Kidney epithelial cell (primary cell): Measurements from ENCODE around the gene NR1I3. TPM values are rescaled to one million over a fixed set of nuclear protein-coding genes. Genes with fewer than 3 reads are reported as not detected.

Source experiments
- DNase-seq: peaks from one replicate; pipeline ENCODE4 v3.0.0-alpha.2; 2010; ENCODE audit warnings: low read depth
- H3K27me3 ChIP-seq: 2 replicates; pipeline ENCODE4 v1.6.0; 2011; ENCODE audit warnings: low read length; ENCODE audit not compliant: control insufficient read depth, insufficient read depth
- H3K36me3 ChIP-seq: 2 replicates; pipeline ENCODE4 v1.5.1; 2011; ENCODE audit warnings: low read length; ENCODE audit not compliant: control insufficient read depth, insufficient read depth
- H3K4me3 ChIP-seq: 2 replicates; pipeline ENCODE4 v1.5.1; 2011; ENCODE audit warnings: low read depth, mild to moderate bottlenecking, control low read depth, low read length
- total RNA-seq: library from RNA; depleted of rRNA; stranded (reverse); fragments of >200 nt; gene quantifications from 2 replicates; pipeline ENCODE4 v1.2.3, GENCODE V29; 2015
- TF ChIP-seq, protein P1 (sequence below): IDR thresholded peaks from 2 replicates; pipeline ENCODE4 v1.5.1; 2011; ENCODE audit warnings: mild to moderate bottlenecking, moderate library complexity, low read length, control low read depth, inconsistent platforms; ENCODE audit not compliant: insufficient read depth, poor library complexity, severe bottlenecking

NR1I3 gene
- total RNA-seq, 1 donor from 2014 or later, result not detected

DNA sequence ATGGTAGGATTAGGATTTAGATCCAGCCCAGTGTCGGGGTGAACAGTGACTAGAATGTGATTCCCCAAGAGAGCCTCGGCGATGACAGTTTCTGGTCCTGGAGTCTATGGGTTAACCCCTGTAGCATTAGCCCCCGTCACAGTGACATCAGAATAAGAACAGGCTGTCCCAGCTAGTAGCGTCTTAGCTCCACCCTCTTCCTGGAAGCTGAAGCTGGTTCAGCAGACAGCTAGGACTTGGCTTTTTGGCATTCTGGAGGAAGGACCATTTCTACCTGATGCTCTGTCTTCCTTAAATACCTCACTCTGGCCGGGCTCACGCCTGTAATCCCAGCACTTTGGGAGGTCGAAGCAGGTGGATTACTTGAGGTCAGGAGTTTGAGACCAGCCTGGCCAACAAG is 30.8 kb downstream of the NR1I3 start:
- Histone ChIP-seq H3K4me3 (no peak overlapping the region), H3K36me3 (peaks cover 4% of the 10 kb centered on the region), H3K27me3 (no peaks in the 10 kb centered on the region)
- DNase-seq, result no peak
- TF ChIP-seq, protein P1, sequence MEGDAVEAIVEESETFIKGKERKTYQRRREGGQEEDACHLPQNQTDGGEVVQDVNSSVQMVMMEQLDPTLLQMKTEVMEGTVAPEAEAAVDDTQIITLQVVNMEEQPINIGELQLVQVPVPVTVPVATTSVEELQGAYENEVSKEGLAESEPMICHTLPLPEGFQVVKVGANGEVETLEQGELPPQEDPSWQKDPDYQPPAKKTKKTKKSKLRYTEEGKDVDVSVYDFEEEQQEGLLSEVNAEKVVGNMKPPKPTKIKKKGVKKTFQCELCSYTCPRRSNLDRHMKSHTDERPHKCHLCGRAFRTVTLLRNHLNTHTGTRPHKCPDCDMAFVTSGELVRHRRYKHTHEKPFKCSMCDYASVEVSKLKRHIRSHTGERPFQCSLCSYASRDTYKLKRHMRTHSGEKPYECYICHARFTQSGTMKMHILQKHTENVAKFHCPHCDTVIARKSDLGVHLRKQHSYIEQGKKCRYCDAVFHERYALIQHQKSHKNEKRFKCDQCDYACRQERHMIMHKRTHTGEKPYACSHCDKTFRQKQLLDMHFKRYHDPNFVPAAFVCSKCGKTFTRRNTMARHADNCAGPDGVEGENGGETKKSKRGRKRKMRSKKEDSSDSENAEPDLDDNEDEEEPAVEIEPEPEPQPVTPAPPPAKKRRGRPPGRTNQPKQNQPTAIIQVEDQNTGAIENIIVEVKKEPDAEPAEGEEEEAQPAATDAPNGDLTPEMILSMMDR, result no peak

- Histone ChIP-seq H3K27me3 (no peaks in the 10 kb centered on the region), H3K36me3 (peaks cover 4% of the 10 kb centered on the region), H3K4me3 (no peak overlapping the region)
- TF ChIP-seq, protein P1, result no peak
- DNase-seq, result no peak
Observed at GRCh38 chr1:161206411-161207140, 31.4 kb downstream of the NR1I3 start.

GRCh38 chr1:161201836-161202712 is 35.9 kb downstream of the NR1I3 start, which contains the start of gene NDUFS2:
Gene NDUFS2, plus strand, starts transcription at chr1:161202367. Its CDS starts 19 bp downstream, at chr1:161202386.
- peaks cover 3% of the 10 kb centered on the region for H3K27me3 ChIP-seq
- TF ChIP-seq, protein P1, result peak; percentile 45
- peak within 1 kb of the TSS; percentile 93 for H3K4me3 ChIP-seq
- DNase-seq, result peak; percentile 97
- peaks cover under 1% of the 10 kb centered on the region for H3K36me3 ChIP-seq

DNA sequence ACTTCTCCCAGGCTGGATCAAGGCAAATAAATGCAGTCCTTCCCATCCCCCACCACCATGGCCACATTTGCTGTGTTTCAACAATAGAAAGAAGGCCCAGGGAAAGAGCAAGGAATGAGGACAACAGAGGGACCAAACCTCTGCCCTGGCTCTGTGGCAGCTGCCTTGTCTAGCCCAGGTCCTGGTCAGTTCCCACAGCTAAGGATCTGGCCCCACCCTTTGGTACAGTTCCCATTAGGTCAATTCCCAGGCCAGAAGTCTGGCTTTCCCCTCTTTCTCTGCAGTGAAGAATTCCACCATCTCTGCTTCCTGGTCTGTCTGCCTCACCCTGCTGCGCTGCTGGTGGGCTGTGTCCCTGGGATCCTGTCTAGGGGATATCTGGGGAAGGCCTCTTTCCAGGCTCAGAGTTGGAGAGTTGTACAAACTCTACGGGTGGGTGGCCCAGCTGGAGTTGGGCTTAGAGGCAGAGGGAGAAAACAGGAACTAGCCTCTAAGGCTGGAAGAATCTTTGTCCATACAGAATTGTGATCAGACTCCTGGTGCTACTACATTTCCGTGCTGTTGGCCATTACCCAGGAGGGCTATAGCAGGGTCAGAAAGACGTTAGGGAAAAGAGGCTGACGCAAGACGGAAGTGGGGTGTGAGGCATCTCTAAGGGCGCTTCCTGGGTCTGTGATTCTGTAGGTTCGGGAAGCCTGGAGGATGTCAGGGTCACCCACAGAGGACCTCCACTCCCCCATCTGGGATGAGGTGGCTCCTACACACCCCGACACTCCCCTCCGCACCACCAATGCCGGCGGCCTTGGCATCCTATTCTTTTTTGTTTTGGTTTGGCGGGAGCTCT is 36.8 kb downstream of the NR1I3 start:
- DNase-seq, result no peak
- H3K36me3 ChIP-seq, result no peaks in the 10 kb centered on the region
- H3K27me3 ChIP-seq, result peaks cover 3% of the 10 kb centered on the region
- H3K4me3 ChIP-seq, result no peak overlapping the region
- TF ChIP-seq, protein P1, result no peak

DNA sequence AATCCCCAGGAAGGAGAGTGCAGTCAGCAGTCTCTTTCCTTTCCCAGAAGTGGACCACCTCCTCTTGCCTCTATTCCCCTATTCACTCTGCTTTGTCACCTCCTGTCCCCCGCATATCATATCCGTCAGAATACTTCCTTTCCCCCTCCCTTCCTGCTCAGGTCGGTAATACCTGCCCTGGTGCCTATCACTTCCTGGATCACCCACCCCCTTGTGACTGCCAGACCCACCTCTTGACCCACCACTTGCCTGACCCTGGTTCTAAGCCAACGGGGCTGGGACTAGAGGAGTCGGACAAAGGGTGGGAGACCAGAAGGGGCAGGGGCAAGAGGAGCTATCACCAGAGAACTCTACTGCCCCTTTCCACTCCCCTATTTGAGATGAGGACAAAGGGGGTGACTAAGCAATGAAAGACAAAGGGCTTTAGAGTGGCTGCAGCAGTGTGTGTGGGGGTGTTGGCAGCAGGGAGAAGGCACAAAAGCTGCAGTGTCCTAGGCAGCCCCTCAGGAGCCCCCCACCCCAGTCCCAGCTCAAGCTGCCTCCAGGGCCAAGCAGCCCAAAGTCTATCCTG is 37.5 kb downstream of the NR1I3 start:
- no peak for DNase-seq
- no peak overlapping the region for H3K4me3 ChIP-seq
- H3K36me3 ChIP-seq, result no peaks in the 10 kb centered on the region
- peaks cover 3% of the 10 kb centered on the region for H3K27me3 ChIP-seq
- TF ChIP-seq, protein P1, result no peak
